GM19455 (cell line): ENCODE results near the gene ATF7IP.

Source experiments
- ATAC-seq: cut with Tn5 transposase; IDR thresholded peaks from one replicate; pipeline ENCODE4 v1.9.1; 2021; ENCODE audit not compliant: unreplicated experiment

ATF7IP gene

DNA sequence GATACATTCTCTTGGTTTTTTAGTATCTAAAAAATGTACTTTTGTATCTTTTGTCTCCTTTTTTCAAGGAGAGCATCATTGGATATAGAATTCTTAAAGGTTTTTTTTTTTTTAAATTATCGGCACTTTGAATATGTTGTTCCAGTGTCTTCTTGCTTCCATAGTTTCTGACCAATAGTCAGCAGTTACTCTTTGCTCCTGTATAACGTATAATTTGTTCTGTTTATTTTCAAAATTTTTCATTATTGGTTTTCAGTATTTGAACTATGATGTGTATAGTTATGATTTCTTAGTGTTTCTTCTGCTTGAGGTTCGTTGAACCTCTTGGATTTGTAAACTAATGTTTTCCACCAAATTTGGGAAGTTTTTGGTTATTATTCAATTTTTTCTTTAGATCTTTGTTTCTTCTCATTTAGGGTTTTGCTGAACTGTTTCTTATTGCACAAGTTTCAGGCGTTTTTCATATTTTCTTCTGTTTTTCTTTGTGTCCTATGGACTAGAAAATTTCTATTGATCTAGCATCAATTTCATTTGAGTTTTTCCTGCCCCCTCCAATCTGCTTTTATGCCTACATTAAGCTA is 108.3 kb downstream of the ATF7IP start:
- no peak for ATAC-seq

DNA sequence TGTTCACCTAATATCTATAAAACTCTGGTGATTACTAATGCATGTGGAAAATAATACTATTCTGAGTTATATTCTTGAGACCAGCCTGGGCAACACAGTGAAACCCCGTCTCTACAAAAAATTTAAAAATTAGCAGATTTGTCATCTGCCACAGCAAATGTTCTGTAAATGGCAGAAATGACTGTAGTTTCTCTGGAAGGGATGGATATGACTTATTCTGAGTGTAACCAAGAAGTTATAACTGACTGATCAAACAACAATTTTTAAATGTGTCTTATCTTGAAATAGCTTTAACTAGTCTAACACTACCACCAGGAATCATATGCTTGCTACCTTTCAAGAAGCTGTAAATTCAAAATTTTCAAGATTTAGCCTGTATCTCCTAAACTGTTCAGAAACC is 113.5 kb downstream of the ATF7IP start:
- no peak for ATAC-seq

DNA sequence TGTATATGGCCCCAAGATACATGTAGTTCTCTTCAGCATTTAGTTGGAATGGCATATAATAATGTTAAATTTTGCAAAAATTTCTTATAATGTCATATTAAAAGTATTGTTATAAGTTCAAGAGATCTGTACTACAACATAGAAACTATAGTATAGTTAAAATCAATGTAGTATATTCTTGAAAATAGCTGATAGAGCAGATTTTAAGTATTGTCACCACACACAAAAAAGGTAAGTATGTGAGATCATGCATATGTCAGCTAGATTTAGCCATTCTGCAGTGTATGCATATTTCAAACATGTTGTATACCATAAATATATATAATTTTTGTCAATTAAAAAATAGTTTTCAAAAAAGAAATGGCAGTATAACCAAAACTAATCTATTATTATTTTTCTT is 115.7 kb downstream of the ATF7IP start:
- ATAC-seq = no peak

DNA sequence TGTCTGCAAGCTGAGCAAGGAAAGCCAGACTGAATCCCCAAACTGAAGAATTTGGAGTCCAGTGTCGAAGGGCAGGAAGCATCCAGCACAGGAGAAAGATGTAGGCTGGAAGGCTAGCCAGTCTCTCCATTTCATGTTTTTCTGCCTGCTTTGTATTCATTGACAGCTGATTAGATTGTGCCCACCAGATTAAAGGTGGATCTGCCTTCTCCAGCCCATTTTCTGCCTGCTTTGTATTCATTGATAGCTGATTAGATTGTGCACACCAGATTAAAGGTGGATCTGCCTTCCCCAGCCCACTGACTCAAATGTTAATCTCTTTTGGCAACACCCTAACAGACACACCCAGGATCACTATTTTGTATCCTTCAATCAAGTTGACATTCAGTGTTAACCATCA is 116.9 kb downstream of the ATF7IP start:
- no peak for ATAC-seq

DNA sequence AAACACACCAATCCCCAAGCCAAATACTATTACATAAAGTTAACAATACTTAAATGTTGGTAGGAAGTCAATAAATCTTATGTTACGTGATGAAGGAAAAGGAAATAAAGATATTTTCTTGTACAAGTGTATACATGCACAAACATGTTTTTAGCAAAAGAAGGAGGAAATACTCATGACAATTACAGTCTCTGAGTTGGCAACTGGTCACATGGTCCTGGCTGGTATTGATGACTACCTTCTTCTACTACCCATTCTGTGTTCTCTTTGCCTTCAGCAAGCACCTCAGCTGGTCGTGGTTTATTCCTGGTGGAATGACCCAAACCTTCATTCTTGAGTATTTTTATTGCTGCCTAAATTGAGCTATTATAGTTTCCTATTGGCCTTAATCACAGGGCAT is 117.4 kb downstream of the ATF7IP start:
- ATAC-seq = no peak

DNA sequence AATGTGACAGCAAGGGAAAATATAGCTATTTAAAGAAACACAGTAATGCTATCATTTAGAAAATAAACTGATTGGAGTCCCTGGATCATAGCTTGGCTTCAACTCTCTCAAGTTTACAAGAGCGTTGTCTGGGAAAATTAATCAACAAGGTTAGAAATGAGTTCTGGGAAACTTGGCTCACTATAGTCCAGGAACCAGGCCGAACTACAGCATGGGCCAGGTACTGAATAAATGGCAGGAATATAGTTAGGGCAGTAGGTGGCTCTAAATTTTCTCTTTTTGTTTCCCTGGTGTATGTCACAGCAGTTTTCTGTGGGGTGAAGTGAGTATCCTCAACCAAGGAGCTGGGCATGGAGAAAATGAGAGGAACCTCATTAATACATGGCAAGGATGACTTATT is 129.8 kb downstream of the ATF7IP start:
- ATAC-seq = no peak

DNA sequence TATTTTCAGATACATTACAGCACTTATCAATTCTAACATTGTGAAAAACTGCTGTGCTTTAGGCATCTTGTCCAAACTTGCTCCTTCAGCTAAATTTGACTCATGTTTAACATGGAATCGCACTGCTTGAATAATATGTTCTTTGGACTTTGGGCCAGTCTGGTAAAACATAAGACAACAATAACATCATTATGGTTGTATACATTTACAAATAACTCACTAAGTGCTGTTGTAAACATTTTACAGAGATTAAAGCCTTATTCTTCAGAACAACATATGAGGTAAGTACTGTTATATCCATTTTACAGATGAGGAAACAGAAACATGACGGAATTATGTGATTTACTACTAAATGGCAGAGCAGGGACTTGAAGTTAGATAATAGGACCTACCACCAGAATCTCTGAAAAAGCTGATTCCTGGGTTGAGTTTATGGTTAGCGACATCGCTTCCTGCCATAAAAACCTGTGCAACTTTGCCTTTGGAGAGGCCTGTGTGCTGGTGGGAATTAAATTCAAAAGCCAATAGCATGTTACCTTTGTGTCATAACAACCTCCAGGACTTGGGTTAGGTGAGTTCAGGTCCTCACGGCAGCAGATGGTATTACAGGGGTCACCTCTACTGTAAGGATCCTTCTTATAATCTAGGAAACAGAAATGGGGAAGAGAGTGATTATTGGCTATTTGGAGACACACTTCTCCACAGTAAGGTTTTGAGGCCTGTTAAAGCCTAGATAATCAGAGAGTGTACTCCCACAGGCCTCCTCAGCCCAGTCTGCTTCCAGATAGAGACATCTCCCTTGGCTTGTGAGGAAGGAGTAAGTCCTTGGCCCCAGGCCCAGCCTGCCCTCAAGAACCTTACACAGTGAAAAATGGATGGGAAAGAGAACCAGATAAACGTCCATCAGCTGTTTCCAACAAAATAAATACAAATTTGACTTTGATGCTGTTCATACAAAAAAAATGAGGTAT is 140.4 kb downstream of the ATF7IP start:
- no peak for ATAC-seq

DNA sequence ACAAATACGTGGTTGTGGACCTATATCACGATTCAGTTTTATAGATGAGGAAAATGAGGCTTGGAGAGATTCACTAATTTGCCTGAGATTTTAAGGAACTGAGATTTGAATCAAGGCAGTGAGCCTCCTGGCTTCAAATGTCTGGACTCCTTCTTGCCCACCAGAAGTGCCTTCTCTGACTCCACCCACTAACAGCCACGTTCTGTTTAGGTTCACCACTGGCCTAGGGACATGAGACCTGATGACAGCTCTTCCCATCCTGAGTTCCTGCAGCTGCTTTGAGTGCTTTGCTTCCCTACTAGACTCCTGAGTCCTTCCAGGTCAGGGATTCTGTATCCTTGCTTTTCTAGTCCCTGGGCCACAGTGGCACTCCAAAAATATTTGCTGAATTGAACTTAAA is 145.1 kb downstream of the ATF7IP start:
- ATAC-seq = no peak

DNA sequence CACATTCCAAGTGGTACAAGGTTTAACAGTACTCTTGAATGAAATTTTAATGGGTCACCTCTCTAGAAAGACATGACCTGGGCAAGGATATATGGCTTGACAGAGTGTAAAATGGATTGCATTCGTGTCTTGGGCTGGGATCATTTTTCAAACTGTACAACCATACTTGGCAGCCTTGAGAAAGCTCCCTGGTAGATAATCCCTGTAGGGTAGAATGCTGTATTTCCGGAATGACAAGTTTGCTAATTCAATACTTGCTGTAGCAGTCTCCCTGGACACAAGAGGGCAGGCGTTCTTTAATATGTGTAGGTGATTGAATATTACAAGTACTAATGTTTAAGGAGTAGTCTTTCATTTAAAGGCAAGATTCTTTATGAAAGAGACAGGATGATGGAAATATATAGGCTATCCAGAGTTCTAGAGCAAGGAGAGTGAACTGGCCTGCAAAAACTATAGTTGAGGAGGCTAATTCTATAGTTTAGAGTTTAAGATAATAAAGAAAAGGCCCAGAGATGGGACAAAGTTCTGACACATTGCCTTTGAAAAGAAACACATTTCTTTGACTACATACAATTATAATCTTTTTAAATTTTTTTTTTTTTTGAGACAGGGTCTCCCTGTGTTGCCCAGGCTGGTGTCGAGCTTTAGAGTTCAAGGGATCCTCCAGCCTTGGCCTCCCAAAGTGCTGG is 148.8 kb downstream of the ATF7IP start:
- ATAC-seq = no peak

DNA sequence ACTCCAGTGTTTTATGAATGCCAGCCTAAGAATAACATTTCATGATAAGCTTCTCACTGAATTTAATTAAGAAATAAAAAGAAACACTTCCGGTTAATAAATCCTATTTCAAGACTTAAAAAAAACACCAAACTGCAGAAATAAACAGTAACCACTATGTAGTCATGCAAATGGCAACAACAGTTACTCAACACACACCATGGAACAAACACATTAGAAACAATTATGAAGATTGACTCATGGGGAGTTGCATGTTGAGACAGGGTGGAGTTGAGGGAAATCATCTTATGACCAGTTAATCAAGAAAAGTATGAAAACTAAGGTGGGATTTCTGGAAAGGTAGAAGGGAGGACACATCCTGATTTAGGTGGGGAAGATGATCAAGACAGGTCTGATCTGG is 149.5 kb downstream of the ATF7IP start:
- no peak for ATAC-seq

DNA sequence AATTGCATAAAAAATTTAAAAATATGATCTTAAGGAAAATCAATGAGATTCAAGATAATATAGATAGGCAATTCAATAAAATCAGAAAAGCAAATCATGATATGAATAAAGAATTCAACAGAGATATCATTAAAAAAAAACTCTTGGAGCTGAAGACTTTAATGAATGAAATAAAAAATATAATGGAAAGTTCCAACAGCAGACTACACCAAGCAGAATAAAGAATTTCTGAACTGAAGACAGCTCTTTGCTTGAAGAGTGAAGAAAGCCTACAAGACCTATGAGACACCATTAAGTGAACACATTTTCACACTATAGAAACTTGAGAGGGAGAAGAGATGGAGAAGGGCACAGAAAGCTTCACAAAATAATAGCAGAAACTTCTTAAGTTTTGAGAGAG is 156.3 kb downstream of the ATF7IP start:
- no peak for ATAC-seq

DNA sequence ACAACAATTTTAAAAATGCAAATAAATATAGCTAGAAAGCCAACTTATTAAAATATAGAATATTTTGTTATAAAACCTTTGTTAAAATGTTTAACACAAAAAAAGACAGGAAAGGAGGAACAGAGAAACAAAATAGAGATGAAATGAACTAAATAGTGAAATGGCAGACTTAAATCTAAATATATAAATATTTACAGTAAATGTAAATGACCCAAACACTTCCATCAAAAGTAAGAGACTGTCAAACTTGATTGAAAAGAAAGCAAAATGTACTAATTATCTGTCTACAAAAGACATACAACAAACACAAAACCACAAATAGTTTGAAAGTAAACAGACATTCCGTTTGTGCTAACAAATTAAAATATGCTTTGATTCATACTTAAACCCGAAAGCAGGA is 160.5 kb downstream of the ATF7IP start:
- no peak for ATAC-seq

DNA sequence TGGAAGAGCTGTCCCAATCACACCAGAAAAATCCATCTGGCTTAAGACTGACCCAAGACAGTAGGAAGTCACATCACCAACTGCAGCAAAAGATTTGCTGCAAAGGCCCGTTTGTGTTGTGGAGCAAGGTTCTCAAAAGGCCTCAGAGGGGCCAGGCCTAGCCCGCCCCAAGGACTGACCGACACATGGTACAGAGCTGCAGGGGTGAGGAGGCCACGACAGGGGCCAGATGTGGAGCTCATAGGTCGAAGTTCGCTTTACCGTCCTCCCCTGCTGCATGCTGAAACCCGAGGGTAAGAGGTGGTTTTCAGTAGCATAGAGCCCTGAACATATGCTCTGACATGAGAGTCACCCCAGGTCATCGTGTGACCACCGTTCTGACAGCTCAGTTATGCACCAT is 166.7 kb downstream of the ATF7IP start:
- ATAC-seq = no peak

DNA sequence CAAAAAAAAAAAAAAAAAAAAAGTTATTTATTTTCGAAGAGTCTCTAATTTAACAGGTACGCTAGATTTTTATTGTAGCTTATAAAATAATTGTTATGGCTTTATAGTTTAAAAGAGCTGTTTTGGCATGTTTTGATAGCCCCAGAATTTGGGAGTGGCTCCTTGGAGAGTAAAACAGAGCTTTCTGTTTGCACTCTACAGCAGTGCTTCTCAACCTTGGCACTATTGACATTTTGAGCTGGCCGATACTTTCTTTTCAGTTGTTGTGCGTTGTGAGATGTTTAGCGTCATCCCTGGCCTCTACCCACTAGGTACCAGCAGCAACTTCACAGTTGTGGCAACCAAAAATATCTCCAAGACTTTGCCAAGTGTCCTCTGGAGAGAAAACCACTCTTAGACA is 171.6 kb downstream of the ATF7IP start:
- no peak for ATAC-seq

DNA sequence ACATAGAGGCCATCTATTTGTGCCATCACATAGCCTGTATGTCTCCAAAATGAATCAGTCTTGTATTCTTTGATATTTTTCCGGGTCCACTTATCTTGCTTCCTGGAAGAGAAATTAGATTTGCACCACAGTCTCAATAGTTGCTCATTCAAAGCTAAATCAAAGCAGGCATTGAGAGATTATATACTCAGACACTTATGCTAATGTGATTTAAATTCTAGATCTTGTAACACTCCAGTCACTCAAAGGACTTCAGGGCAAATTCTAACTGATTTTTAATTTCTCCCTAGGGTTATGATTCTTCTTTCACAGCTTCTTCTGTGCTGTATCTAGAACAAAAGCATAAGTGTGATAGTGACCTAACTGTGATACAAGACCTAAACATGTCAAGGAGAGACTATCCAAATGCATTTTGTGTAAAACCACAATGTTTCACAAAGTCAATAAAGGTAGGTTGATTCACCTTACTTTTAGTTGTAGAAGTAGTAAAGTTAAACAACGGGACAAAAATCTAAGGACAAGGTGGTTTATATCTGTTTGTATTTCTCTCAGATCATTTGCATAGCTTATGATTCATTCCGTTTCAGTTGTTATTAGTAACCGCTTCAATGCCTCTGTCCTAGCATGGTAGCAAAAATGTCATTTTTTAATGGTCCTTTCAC is 175.4 kb downstream of the ATF7IP start:
- no peak for ATAC-seq

DNA sequence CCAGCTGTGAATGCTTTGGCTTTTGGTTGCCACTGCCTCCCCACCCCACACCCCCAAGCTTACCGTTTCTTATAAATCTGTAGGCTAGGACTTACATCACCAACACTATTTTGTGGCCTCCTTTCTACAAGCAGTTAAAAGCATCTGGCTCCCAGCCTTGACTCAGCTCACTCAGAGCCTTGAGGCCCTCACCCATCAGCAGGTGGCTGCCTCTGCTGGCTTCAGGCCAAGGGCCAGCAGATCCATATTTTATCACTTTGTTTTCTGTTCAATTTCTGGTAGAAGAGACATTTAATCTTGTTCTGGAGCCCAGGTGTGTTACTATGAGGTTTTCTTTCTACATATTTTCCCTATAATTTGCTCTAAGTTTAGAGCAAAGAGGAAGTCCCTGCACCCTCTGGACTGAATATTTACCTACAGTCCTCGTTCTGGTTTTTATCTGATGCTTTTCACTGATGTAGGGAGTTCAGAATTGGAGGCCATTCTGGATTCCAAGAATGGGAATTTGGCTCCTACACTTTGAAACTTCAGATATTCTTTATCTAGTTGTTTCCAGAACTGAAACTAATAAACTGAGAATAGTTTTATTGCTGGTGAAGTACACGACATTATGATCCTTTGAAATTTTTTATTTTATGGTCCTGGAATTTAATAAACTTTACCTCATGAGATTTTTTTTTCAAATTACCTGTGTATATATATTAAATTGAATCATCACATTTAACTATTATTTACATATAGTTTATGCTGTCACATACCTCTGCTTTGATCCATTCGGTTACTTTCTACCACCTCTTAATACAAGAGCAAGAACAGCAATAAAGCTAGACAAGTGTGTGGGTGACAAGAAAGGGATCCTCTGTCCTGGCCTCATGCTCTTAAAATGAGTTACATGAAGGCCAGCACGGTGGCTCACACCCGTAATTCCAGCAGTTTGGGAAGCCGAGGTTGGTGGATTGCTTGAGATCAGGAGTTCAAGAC is 180.0 kb downstream of the ATF7IP start:
- no peak for ATAC-seq

DNA sequence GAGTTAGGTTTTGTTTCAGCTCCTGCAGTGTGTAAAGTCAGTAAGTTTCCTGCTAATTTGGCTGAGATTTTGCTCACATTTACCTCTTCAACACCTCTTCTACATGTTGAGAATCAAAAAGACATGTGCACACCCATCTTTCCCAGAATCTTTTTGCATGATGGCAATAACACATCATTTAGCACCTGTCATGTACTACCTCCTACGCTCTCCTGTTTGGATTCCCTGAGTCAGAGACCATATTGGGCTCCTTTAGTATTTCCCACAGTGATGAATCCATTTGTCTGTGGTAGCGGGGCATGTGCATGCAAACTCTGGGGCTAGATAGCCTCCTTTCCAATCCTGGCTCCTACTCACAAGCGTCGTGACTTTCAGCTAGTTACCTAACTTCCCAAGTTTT is 182.1 kb downstream of the ATF7IP start:
- ATAC-seq = no peak

DNA sequence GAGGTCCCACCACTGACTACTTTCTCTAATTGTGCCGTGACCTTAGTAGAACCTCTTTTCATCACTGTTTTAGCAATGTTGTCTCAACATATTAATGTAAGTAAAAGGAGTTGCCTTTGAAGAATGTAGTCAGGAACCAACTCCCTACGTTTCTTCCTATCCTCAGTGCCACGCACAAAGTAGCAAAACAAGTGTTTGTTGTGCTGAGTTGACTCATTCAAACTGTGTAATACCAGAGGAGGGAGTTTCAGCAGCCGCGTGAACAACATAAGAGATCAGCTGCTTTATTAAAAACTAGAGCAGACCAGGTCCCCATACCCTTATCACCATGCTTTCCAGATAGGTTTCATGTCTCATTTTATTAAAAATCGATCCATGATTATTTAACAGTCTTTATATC is 183.1 kb downstream of the ATF7IP start:
- no peak for ATAC-seq
